ENCODE results near the gene ACVR1C. TPM values are rescaled to one million over a fixed set of nuclear protein-coding genes. Genes with fewer than 3 reads are reported as not detected.

ACVR1C gene
- total RNA-seq, 1 donor from 2014 or later, result 0.10 TPM

- H3K9me3 Mint-ChIP-seq (ENCODE audit: unreplicated experiment), result no peaks in the 10 kb centered on the region
- H3K27ac Mint-ChIP-seq (ENCODE audit: unreplicated experiment), result no peak overlapping the region
- DNase-seq (ENCODE audit: low spot score), result peak; percentile 67
- no peak overlapping the region for H3K4me3 Mint-ChIP-seq (ENCODE audit: unreplicated experiment)
- peak; percentile 69 for TF ChIP-seq CTCF (IDR thresholded peaks at IDR 0.05; ENCODE audit: unreplicated experiment)
- H3K27me3 Mint-ChIP-seq (ENCODE audit: unreplicated experiment), result peaks cover 3% of the 10 kb centered on the region
- no peaks in the 10 kb centered on the region for H3K36me3 Mint-ChIP-seq (ENCODE audit: low read depth, unreplicated experiment)
- H3K4me1 Mint-ChIP-seq (ENCODE audit: unreplicated experiment), result no peaks in the 10 kb centered on the region
These were observed 136.4 kb downstream of the ACVR1C start for GRCh38 chr2:157492189-157492773.

DNA sequence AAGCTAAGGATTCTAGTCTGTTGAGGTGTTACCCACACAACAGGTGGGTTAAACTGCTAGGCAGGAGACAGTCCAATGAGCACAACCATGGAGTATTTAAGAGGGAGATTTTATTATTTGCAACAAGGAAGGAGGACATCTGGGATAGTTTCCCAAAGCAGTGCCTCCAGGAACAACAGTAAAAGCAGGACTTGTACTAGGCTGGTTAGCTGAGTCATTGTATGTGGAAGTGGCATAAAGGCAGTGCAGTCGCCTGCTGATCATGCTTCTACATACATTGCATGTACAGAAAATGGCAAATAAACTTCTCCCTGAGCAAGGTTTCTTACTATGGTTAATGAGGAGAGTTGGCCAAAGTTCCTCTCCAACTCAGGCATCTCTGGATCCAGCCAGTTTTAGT is 138.7 kb downstream of the ACVR1C start:
- no peak overlapping the region for H3K27ac Mint-ChIP-seq (ENCODE audit: unreplicated experiment)
- H3K27me3 Mint-ChIP-seq (ENCODE audit: unreplicated experiment), result peaks cover 2% of the 10 kb centered on the region
- no peaks in the 10 kb centered on the region for H3K9me3 Mint-ChIP-seq (ENCODE audit: unreplicated experiment)
- H3K4me1 Mint-ChIP-seq (ENCODE audit: unreplicated experiment), result no peaks in the 10 kb centered on the region
- DNase-seq (ENCODE audit: low spot score), result no peak
- TF ChIP-seq CTCF (IDR thresholded peaks at IDR 0.05; ENCODE audit: unreplicated experiment), result no peak
- H3K4me3 Mint-ChIP-seq (ENCODE audit: unreplicated experiment), result no peak overlapping the region
- H3K36me3 Mint-ChIP-seq (ENCODE audit: low read depth, unreplicated experiment), result no peaks in the 10 kb centered on the region

GRCh38 chr2:157488877-157489276 is 139.8 kb downstream of the ACVR1C start:
- peaks cover 2% of the 10 kb centered on the region for H3K27me3 Mint-ChIP-seq (ENCODE audit: unreplicated experiment)
- no peak overlapping the region for H3K27ac Mint-ChIP-seq (ENCODE audit: unreplicated experiment)
- H3K9me3 Mint-ChIP-seq (ENCODE audit: unreplicated experiment), result no peaks in the 10 kb centered on the region
- DNase-seq (ENCODE audit: low spot score), result no peak
- H3K4me3 Mint-ChIP-seq (ENCODE audit: unreplicated experiment), result no peak overlapping the region
- H3K36me3 Mint-ChIP-seq (ENCODE audit: low read depth, unreplicated experiment), result no peaks in the 10 kb centered on the region
- TF ChIP-seq CTCF (IDR thresholded peaks at IDR 0.05; ENCODE audit: unreplicated experiment), result no peak
- H3K4me1 Mint-ChIP-seq (ENCODE audit: unreplicated experiment), result no peaks in the 10 kb centered on the region

- DNase-seq (ENCODE audit: low spot score), result no peak
- Mint-ChIP-seq H3K36me3 (ENCODE audit: low read depth, unreplicated experiment) (no peaks in the 10 kb centered on the region), H3K4me1 (ENCODE audit: unreplicated experiment) (no peaks in the 10 kb centered on the region), H3K4me3 (ENCODE audit: unreplicated experiment) (no peak overlapping the region), H3K9me3 (ENCODE audit: unreplicated experiment) (no peaks in the 10 kb centered on the region), H3K27me3 (ENCODE audit: unreplicated experiment) (peaks cover 2% of the 10 kb centered on the region), H3K27ac (ENCODE audit: unreplicated experiment) (no peak overlapping the region)
- no peak for TF ChIP-seq CTCF (IDR thresholded peaks at IDR 0.05; ENCODE audit: unreplicated experiment)
These were observed 140.9 kb downstream of the ACVR1C start for GRCh38 chr2:157487747-157488146.

DNA sequence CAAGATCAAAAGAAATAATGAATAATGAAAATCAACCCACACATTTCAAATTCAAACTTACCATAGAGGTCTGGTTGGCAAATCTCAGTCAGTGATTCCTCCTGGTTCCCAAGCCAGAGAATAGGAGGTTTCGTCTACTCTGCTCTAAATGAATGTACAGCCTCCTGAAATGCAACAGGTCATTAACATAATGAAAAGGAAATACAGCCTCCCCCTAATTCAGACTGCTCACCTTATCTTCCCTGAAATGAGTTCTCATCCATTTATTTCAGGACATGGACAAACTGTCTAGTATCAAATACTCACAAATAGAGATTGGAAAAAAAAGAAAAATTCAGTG is 141.4 kb downstream of the ACVR1C start:
- Mint-ChIP-seq H3K4me3 (ENCODE audit: unreplicated experiment) (no peak overlapping the region), H3K9me3 (ENCODE audit: unreplicated experiment) (no peaks in the 10 kb centered on the region), H3K27ac (ENCODE audit: unreplicated experiment) (no peak overlapping the region), H3K4me1 (ENCODE audit: unreplicated experiment) (no peaks in the 10 kb centered on the region), H3K27me3 (ENCODE audit: unreplicated experiment) (peaks cover 2% of the 10 kb centered on the region), H3K36me3 (ENCODE audit: low read depth, unreplicated experiment) (no peaks in the 10 kb centered on the region)
- no peak for TF ChIP-seq CTCF (IDR thresholded peaks at IDR 0.05; ENCODE audit: unreplicated experiment)
- no peak for DNase-seq (ENCODE audit: low spot score)
